ENCODE measurements around the gene RRAS. TPM values are rescaled to one million over a fixed set of nuclear protein-coding genes. Genes with fewer than 3 reads are reported as not detected.
A peak's percentile ranks its signal among the peaks of the same experiment; 100 is the strongest.

Gene RRAS
- total and polyA plus RNA-seq, 7 donors, result 22.6 to 57.0 (median 48.4) TPM

- no peak for TF ChIP-seq CTCF (IDR thresholded peaks at IDR 0.05)
- WGBS, 3 donors, result 72 to 76% (median 75%) methylated on average over 13 of the region's 13 CpGs
- Histone ChIP-seq H3K4me1 (no peaks in the 10 kb centered on the region), H3K27me3 (ENCODE audit: insufficient read depth in 3 of 3, low read length in 2 of 3) (no peaks in the 10 kb centered on the region), H3K4me3 (no peak overlapping the region), H3K36me3 (ENCODE audit: insufficient read depth in 1 of 2, low read depth in 1 of 2) (peaks cover 9 to 90% of the 10 kb centered on the region in 2 donors), H3K9me3 (no peaks in the 10 kb centered on the region), H3K27ac (no peak overlapping the region)
- intact Hi-C loops (cut with DNase I), result no loop called here
- peak in 1 of 4 donors; percentile 8 for ATAC-seq
- no peak for DNase-seq
Observed at GRCh38 chr19:49653466-49653806, 13.5 kb upstream of the RRAS start.

- no peak for TF ChIP-seq CTCF (IDR thresholded peaks at IDR 0.05)
- Histone ChIP-seq H3K4me1 (no peaks in the 10 kb centered on the region), H3K27me3 (ENCODE audit: insufficient read depth in 3 of 3, low read length in 2 of 3) (no peaks in the 10 kb centered on the region), H3K36me3 (ENCODE audit: insufficient read depth in 1 of 2, low read depth in 1 of 2) (peaks cover 9 to 90% of the 10 kb centered on the region in 2 donors), H3K4me3 (no peak overlapping the region), H3K27ac (no peak overlapping the region), H3K9me3 (no peaks in the 10 kb centered on the region)
- intact Hi-C loops (cut with DNase I), result no loop called here
- DNase-seq (no peak), ATAC-seq (no peak)
- 92 to 93% (median 92%) methylated on average over 51 to 58 of the region's 58 CpGs for WGBS, 3 donors
Observed at GRCh38 chr19:49652551-49653465, 12.9 kb upstream of the RRAS start.

- Histone ChIP-seq H3K27me3 (ENCODE audit: insufficient read depth in 3 of 3, low read length in 2 of 3) (no peaks in the 10 kb centered on the region), H3K27ac (no peak overlapping the region), H3K36me3 (ENCODE audit: insufficient read depth in 1 of 2, low read depth in 1 of 2) (peaks cover 4 to 90% of the 10 kb centered on the region in 2 donors), H3K4me1 (no peaks in the 10 kb centered on the region), H3K4me3 (no peak overlapping the region), H3K9me3 (no peaks in the 10 kb centered on the region)
- no peak for TF ChIP-seq CTCF (IDR thresholded peaks at IDR 0.05)
- intact Hi-C loops (cut with DNase I), result no loop called here
- no peak for DNase-seq
- WGBS, 3 donors, result 96 to 97% (median 96%) methylated on average over 84 to 110 of the region's 110 CpGs
- no peak for ATAC-seq
Observed at GRCh38 chr19:49651820-49652550, 12.0 kb upstream of the RRAS start.

GRCh38 chr19:49651029-49651819 is 11.3 kb upstream of the RRAS start:
- Histone ChIP-seq H3K9me3 (no peaks in the 10 kb centered on the region), H3K4me1 (no peaks in the 10 kb centered on the region), H3K27me3 (ENCODE audit: insufficient read depth in 3 of 3, low read length in 2 of 3) (no peaks in the 10 kb centered on the region), H3K36me3 (ENCODE audit: insufficient read depth in 1 of 2, low read depth in 1 of 2) (peaks cover 4 to 90% of the 10 kb centered on the region in 2 donors), H3K27ac (no peak overlapping the region), H3K4me3 (no peak overlapping the region)
- no peak for ATAC-seq
- DNase-seq, result no peak
- no peak for TF ChIP-seq CTCF (IDR thresholded peaks at IDR 0.05)
- intact Hi-C loops (cut with DNase I), result no loop called here
- 94 to 97% (median 96%) methylated on average over 48 to 72 of the region's 72 CpGs for WGBS, 3 donors
